Thoracic aorta (tissue), 2 donors: ENCODE measurements around the gene ZFYVE28. TPM values are rescaled to one million over a fixed set of nuclear protein-coding genes. Genes with fewer than 3 reads are reported as not detected.

ENCODE experiments used
- ATAC-seq: fragments of 150-250 bp; one replicate; pipeline ENCODE4 v1.8.0; 2017; ENCODE audit warnings: low read depth; ENCODE audit not compliant: insufficient number of reproducible peaks, low FRiP score
- DNase-seq: peaks from one replicate; pipeline ENCODE4 v3.0.0-alpha.2; 2020; ENCODE audit warnings: low spot score
- H3K27ac ChIP-seq, 2 donors: fragments of 200-600 bp; sonication (generic); 1 replicate in 1 of 2; 2 replicates in 1 of 2; pipeline ENCODE4 v1.5.1; 2016; ENCODE audit warnings: mild to moderate bottlenecking in 2 of 2, moderate library complexity in 2 of 2
- H3K27me3 ChIP-seq: fragments of 200-600 bp; sonication (generic); replicated peaks from 2 replicates; pipeline ENCODE4 v1.6.0; 2016; ENCODE audit warnings: mild to moderate bottlenecking; ENCODE audit not compliant: insufficient read depth
- H3K36me3 ChIP-seq: fragments of 200-600 bp; sonication (generic); one replicate; pipeline ENCODE4 v1.5.1; 2016
- H3K4me1 ChIP-seq, 2 donors: fragments of 200-600 bp; sonication (generic); 1 replicate in 1 of 2; 2 replicates in 1 of 2; pipeline versions ENCODE4 v1.5.1 to v1.6.0; 2016; ENCODE audit warnings: low read depth in 2 of 2, mild to moderate bottlenecking in 1 of 2; ENCODE audit not compliant: control insufficient read depth in 1 of 2
- H3K4me3 ChIP-seq: fragments of 200-600 bp; sonication (generic); 2 replicates; pipeline ENCODE4 v1.5.1; 2016; ENCODE audit warnings: mild to moderate bottlenecking
- H3K9me3 ChIP-seq: fragments of 200-600 bp; sonication (generic); 2 replicates; pipeline ENCODE4 v1.5.1; 2016
- CTCF ChIP-seq: fragments of 200-600 bp; sonication (generic); IDR thresholded peaks from one replicate; pipeline ENCODE4 v1.5.1; 2019; ENCODE audit warnings: antibody characterized with exemption
- total RNA-seq, 2 donors: library from RNA; depleted of rRNA; stranded (reverse); fragments of >200 nt; gene quantifications; one replicate each; pipeline versions ENCODE4 v1.1.0 to v1.2.3, GENCODE V29; 2016

Gene ZFYVE28
- total RNA-seq, 2 donors from 2014 or later: 11.5 to 20.2 TPM

- no peak for TF ChIP-seq CTCF
- ATAC-seq (no peak), DNase-seq (no peak)
- H3K36me3 ChIP-seq: no peaks in the 10 kb centered on the region
- no peaks in the 10 kb centered on the region for H3K27me3 ChIP-seq
- H3K4me3 ChIP-seq: peak within 1 kb of the TSS; percentile 98
- no peaks in the 10 kb centered on the region for H3K9me3 ChIP-seq
- H3K4me1 ChIP-seq: peaks cover 31 to 66% of the 10 kb centered on the region in 2 donors
- peak within 1 kb of the TSS; percentile 91 to 93 for H3K27ac ChIP-seq
These were observed 156.6 kb downstream of the ZFYVE28 start, which contains the start of gene MXD4 for GRCh38 chr4:2261853-2262144. TSS of gene MXD4 (minus strand) at chr4:2262109. CDS start at chr4:2261980, 129 bp downstream.

- Histone ChIP-seq H3K36me3 (no peaks in the 10 kb centered on the region), H3K27me3 (no peaks in the 10 kb centered on the region), H3K4me3 (peak overlapping the region; percentile 98), H3K9me3 (no peaks in the 10 kb centered on the region), H3K27ac (peak overlapping the region; percentile 91 to 93), H3K4me1 (peaks cover 36 to 66% of the 10 kb centered on the region in 2 donors)
- ATAC-seq: peak; percentile 46
- TF ChIP-seq CTCF: no peak
- no peak for DNase-seq
These were observed 157.2 kb downstream of the ZFYVE28 start for GRCh38 chr4:2261110-2261852.

GRCh38 chr4:2260344-2261109 lies 157.9 kb downstream of the ZFYVE28 start:
- Histone ChIP-seq H3K9me3 (no peaks in the 10 kb centered on the region), H3K36me3 (no peaks in the 10 kb centered on the region), H3K4me1 (peaks cover 43 to 66% of the 10 kb centered on the region in 2 donors), H3K27ac (peak overlapping the region; percentile 91 to 93), H3K27me3 (no peaks in the 10 kb centered on the region), H3K4me3 (peak overlapping the region; percentile 98)
- ATAC-seq: no peak
- no peak for DNase-seq
- no peak for TF ChIP-seq CTCF

GRCh38 chr4:2259541-2260343 lies 158.7 kb downstream of the ZFYVE28 start:
- H3K4me3 ChIP-seq: peak overlapping the region; percentile 98
- ATAC-seq (no peak), DNase-seq (no peak)
- H3K27ac ChIP-seq: peak overlapping the region; percentile 91 to 93
- H3K4me1 ChIP-seq: peaks cover 43 to 72% of the 10 kb centered on the region in 2 donors
- peaks cover 3% of the 10 kb centered on the region for H3K36me3 ChIP-seq
- H3K27me3 ChIP-seq: no peaks in the 10 kb centered on the region
- no peak for TF ChIP-seq CTCF
- H3K9me3 ChIP-seq: no peaks in the 10 kb centered on the region
